Endometrium (tissue), 2 donors: ENCODE measurements around the gene KLK6.

ENCODE experiments used
- FAIRE-seq: peaks from 2 replicates; lab custom pipeline; 2012; peaks lifted over from hg19 to GRCh38; lab: Jason Lieb, UNC
- donor health status: control.
- donor health status: control.

The KLK6 gene

GRCh38 chr19:50969413-50969760 lies at the start of gene KLK6:
Gene KLK6, minus strand, starts transcription at chr19:50969591. Its CDS starts 1,487 bp downstream, at chr19:50968104.
- FAIRE-seq, result no peak

GRCh38 chr19:51018745-51019543 lies 49.6 kb upstream of the KLK6 start:
- no peak for FAIRE-seq

- FAIRE-seq, result no peak
These were observed 47.6 kb upstream of the KLK6 start for GRCh38 chr19:51016798-51017683.

GRCh38 chr19:51015691-51016267 lies 46.4 kb upstream of the KLK6 start:
- FAIRE-seq, result no peak

GRCh38 chr19:51014242-51014641 lies 44.9 kb upstream of the KLK6 start:
- FAIRE-seq, result no peak

GRCh38 chr19:51012661-51013190 lies 43.3 kb upstream of the KLK6 start:
- no peak for FAIRE-seq

GRCh38 chr19:51010066-51010795 lies 40.8 kb upstream of the KLK6 start:
- FAIRE-seq, result no peak

GRCh38 chr19:51009061-51009891 lies 39.9 kb upstream of the KLK6 start:
- no peak for FAIRE-seq

GRCh38 chr19:51007488-51007887 lies 38.1 kb upstream of the KLK6 start:
- no peak for FAIRE-seq

- FAIRE-seq, result no peak
These were observed 37.0 kb upstream of the KLK6 start for GRCh38 chr19:51006406-51006805.

GRCh38 chr19:51005248-51005647 lies 35.9 kb upstream of the KLK6 start:
- FAIRE-seq, result no peak

- no peak for FAIRE-seq
These were observed 33.9 kb upstream of the KLK6 start for GRCh38 chr19:51003316-51003715.

GRCh38 chr19:51002542-51003311 lies 33.3 kb upstream of the KLK6 start:
- no peak for FAIRE-seq

- FAIRE-seq, result no peak
These were observed 32.7 kb upstream of the KLK6 start for GRCh38 chr19:51002089-51002532.

GRCh38 chr19:51001515-51001914 lies 32.1 kb upstream of the KLK6 start, which contains the start of gene KLK8:
Gene KLK8, minus strand, starts transcription at chr19:51001604. Its CDS starts 437 bp downstream, at chr19:51001167.
- peak; percentile 35 for FAIRE-seq

GRCh38 chr19:51000981-51001380 lies 31.6 kb upstream of the KLK6 start:
- FAIRE-seq, result no peak

- no peak for FAIRE-seq
These were observed 31.0 kb upstream of the KLK6 start for GRCh38 chr19:51000426-51000825.

GRCh38 chr19:50998686-50999085 lies 29.3 kb upstream of the KLK6 start:
- no peak for FAIRE-seq

- FAIRE-seq, result no peak
These were observed 28.7 kb upstream of the KLK6 start for GRCh38 chr19:50998061-50998460.

- no peak for FAIRE-seq
These were observed 24.7 kb upstream of the KLK6 start for GRCh38 chr19:50994129-50994528.
